Fibroblast of the aortic adventitia (primary cell): Measurements from ENCODE around the gene RRP1B. TPM values are rescaled to one million over a fixed set of nuclear protein-coding genes. Genes with fewer than 3 reads are reported as not detected.

Experiments
- DNase-seq: peaks from one replicate; pipeline ENCODE4 v3.0.0-alpha.2; 2010; ENCODE audit warnings: low read depth
- H3K4me3 ChIP-seq: 2 replicates; pipeline ENCODE4 v1.5.1; 2011; ENCODE audit warnings: low read depth, mild to moderate bottlenecking, control low read depth, low read length, moderate library complexity
- total RNA-seq: library from RNA; depleted of rRNA; stranded (reverse); fragments of >200 nt; gene quantifications from 2 replicates; pipeline ENCODE4 v1.2.3, GENCODE V29; 2012; ENCODE audit warnings: low replicate concordance
- TF ChIP-seq, protein P1 (sequence below): IDR thresholded peaks from 2 replicates; pipeline ENCODE4 v1.5.1; 2011; ENCODE audit warnings: mild to moderate bottlenecking, low read length, control low read depth, inconsistent platforms; ENCODE audit not compliant: insufficient read depth

RRP1B gene
- total RNA-seq, 1 donor: 24.2 TPM

DNA sequence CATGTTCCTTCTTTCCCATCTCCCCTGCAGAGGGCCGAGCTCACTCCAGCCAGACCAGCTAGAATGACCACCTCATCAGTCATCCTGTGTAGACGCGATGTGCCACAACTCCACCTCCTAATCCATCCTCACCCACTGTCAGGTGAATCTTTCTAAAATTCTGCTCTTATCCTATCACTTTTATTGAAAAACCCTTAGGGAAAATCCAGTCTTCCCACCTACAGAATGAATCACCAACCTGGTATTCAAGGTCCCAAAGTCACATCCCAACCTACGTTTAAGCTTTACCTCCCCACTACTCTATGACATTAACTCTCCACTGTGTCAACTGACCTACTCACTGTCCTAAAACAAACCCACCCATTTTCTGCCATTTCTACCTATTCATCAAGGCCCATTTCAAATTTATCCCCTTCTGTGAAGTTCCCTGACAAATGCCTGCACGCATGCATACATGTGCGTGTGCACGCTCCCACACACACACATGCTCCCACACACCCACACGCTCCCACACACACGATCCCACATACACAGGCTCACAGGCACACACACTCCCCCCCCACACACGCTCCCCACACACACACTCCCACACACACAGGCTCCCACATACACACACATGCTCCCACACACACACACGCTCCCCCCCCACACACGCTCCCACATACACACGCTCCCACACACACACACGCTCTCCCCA, 27.8 kb upstream of the RRP1B start:
- DNase-seq: no peak
- no peak overlapping the region for H3K4me3 ChIP-seq
- TF ChIP-seq, protein P1, sequence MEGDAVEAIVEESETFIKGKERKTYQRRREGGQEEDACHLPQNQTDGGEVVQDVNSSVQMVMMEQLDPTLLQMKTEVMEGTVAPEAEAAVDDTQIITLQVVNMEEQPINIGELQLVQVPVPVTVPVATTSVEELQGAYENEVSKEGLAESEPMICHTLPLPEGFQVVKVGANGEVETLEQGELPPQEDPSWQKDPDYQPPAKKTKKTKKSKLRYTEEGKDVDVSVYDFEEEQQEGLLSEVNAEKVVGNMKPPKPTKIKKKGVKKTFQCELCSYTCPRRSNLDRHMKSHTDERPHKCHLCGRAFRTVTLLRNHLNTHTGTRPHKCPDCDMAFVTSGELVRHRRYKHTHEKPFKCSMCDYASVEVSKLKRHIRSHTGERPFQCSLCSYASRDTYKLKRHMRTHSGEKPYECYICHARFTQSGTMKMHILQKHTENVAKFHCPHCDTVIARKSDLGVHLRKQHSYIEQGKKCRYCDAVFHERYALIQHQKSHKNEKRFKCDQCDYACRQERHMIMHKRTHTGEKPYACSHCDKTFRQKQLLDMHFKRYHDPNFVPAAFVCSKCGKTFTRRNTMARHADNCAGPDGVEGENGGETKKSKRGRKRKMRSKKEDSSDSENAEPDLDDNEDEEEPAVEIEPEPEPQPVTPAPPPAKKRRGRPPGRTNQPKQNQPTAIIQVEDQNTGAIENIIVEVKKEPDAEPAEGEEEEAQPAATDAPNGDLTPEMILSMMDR: no peak

DNA sequence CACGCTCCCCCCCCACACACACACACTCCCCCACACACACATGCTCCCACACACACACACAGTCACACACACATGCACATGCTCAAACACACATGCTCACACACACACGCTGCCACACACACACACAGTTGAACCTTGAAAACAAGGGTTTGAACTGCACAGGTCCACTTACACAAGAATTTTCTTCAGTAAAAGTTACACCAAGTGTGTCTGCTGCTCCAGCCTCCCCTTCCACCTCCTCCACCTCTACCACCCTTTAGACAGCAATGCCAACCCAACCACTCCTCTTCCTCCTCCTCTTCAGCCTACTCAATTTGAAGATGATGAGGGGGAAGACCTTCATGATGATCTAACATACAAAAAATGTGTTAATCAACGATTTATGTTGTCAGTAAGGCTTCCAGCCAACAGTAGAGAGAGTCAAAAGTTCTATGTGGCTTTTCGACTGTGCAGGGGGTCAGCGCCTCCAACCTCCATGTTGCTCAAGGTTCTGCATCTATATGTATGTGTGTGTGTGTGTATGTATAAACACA, 26.9 kb upstream of the RRP1B start:
- no peak for DNase-seq
- TF ChIP-seq, protein P1: no peak
- H3K4me3 ChIP-seq: no peak overlapping the region

DNA sequence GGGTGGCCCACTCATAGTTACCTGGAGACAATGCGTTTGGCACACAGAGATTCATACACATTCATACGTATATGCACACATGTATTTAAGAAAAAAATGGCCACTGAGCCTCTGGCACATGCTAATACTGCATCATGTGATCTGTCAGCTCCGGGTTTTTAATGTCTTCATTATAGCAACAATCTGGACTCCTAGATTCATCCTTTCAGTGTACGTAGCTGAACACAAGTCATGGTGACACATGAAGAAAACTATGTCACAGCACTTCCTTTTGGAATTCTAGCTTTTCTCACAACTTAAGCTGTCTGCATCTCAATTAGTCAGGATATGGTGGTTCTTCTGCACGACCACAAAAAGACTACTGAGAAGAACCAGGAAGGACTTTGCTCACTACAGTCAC, 24.7 kb upstream of the RRP1B start:
- TF ChIP-seq, protein P1: no peak
- DNase-seq: no peak
- H3K4me3 ChIP-seq: no peak overlapping the region

DNA sequence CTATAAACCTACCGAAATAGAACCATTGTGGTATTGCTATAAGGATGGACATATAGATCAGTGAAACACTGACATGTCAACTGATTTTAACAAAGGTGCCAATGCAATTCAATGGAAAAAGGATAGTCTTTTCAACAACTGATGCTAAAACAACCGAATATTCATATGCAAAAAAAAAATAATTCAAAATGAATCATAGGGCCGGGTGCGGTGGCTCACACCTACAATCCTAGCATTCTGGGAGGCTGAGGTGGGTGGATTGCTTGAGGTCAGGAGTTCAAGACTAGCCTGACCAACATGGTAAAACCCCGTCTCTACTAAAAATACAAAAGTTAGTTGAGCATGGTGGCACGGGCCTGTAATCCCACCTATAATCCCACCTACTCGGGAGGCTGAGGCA, 23.9 kb upstream of the RRP1B start:
- TF ChIP-seq, protein P1: no peak
- no peak overlapping the region for H3K4me3 ChIP-seq
- no peak for DNase-seq

DNA sequence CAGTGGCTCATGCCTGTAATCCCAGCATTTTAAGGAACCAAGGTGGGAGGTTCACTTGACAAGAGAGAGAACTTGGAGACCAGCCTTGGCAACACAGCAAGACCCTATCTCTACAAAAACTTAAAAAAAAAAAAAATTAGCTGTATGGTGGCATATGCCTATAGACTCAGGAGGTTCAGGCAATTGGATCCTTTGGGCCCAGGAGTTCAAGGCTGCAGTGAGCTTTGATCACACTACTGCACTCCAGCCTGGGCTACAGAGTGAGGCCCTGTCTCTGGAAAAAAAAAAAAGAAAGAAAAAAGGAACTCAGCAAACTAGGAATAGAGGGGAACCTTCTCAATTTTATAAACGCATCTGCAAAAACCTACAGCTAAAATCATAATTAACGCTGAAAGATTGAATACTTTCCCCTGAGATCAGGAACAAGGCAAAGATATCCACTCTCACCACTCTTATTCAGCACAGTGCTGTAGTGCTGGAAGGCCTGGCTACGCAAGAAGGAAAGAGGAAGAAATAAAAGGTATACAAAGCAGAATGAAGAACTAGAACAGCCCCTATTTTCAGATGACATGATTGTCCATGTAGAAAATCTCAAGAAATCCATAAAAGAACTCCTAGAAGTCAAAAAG, 21.7 kb upstream of the RRP1B start:
- no peak for DNase-seq
- H3K4me3 ChIP-seq: no peak overlapping the region
- TF ChIP-seq, protein P1: no peak

DNA sequence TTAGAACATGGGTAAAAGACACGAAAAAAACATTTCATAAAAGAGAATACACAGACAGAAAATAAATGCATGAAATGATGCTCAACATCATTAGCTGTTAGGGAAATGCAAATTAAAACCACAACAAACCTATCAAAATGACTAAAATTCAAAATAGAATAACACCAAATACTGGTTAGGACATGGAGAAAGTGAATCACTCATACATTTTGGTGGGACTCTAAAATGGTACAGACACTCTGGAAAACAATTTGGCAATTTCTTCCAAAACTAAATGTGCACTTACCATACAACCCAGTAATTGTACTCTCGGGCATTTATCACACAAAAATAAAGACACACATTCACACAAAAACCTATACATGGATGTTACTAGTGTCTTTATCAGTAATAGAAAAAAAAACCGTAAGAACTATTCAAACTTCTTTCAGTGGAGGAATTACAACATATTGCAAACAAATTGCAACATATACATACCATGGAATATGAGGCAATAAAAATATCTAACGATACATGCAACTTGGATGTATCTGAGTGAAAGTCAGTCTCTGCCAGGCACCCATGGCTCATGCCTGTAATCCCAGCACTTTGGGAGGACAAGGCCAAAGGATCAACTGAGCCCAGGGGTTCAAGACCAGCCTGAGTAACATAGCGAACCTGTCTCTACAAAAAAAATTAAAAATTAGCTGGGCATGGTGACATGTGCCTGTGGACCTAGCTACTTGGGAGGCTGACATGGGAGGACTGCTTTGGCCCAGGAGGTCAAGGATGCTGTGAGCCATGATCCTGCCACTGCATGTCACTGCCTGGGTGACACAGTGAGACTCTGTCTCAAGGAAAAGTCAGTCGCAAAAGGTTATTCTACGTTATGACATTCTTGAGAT, 19.6 kb upstream of the RRP1B start:
- TF ChIP-seq, protein P1: no peak
- peak; percentile 87 for DNase-seq
- no peak overlapping the region for H3K4me3 ChIP-seq
